B cell (primary cell): ENCODE results near the gene OR10A5. TPM values are rescaled to one million over a fixed set of nuclear protein-coding genes. Genes with fewer than 3 reads are reported as not detected.
A peak's percentile ranks its signal among the peaks of the same experiment; 100 is the strongest.

Experiments
- ATAC-seq: fragments of 200-7000 bp; cut with Tn5 transposase; one replicate; pipeline ENCODE4 v1.10.0; 2021; ENCODE audit warnings: low read depth, mild to moderate bottlenecking, moderate number of reproducible peaks, moderate library complexity
- CTCF ChIA-PET: fragments of 350-600 bp; sonication (Branson Sonifier 250); formaldehyde crosslinking; loops from one replicate; lab custom pipeline; 2021; ENCODE audit warnings: antibody characterized with exemption, inconsistent platforms; lab: Charles Lee
- POLR2A ChIA-PET: fragments of 350-600 bp; sonication (Branson Sonifier 250); formaldehyde crosslinking; loops from one replicate; lab custom pipeline; 2021; ENCODE audit warnings: antibody characterized with exemption; lab: Charles Lee
- DNase-seq: peaks from one replicate; pipeline ENCODE4 v3.0.0; 2013
- H2AFZ ChIP-seq: 2 replicates; pipeline ENCODE4 v1.6.1; 2012; ENCODE audit warnings: mild to moderate bottlenecking, low read depth, low read length; ENCODE audit not compliant: insufficient read depth, poor library complexity, severe bottlenecking
- H3K27ac ChIP-seq, 2 donors: 1 replicate in 1 of 2; 2 replicates in 1 of 2; pipeline ENCODE4 v1.5.1; 2012 to 2013; ENCODE audit warnings: low read length in 2 of 2, mild to moderate bottlenecking in 2 of 2, moderate library complexity in 1 of 2
- H3K27me3 ChIP-seq, 4 experiments: fragments of 200-600 bp in 1 of 4; sonication (generic) in 1 of 4; replicated peaks in 1 of 4; 1 replicate in 2 of 4; 2 replicates in 2 of 4; pipeline versions ENCODE4 v1.6.1 to v1.7.0; 2013 to 2016; ENCODE audit warnings: low read length in 3 of 4, mild to moderate bottlenecking in 2 of 4, mixed read lengths in 1 of 4, moderate library complexity in 1 of 4; ENCODE audit not compliant: insufficient read depth in 4 of 4, control insufficient read depth in 3 of 4; ENCODE audit errors: control extremely low read depth in 1 of 4
- H3K36me3 ChIP-seq, 2 experiments: replicated peaks in 1 of 2; 1 replicate in 1 of 2; 2 replicates in 1 of 2; pipeline versions ENCODE4 v1.6.1 to v1.7.1; 2013; ENCODE audit warnings: low read length in 1 of 2; ENCODE audit not compliant: insufficient read depth in 2 of 2, control insufficient read depth in 1 of 2; ENCODE audit errors: control extremely low read depth in 1 of 2, extremely low read depth in 1 of 2
- H3K4me1 ChIP-seq, 2 donors: fragments of 200-600 bp in 1 of 2; sonication (generic) in 1 of 2; 1 replicate in 1 of 2; 2 replicates in 1 of 2; pipeline versions ENCODE4 v1.5.1 to v1.6.1; 2013 to 2017; ENCODE audit warnings: low read length in 2 of 2; ENCODE audit not compliant: control insufficient read depth in 2 of 2, insufficient read depth in 2 of 2
- H3K4me2 ChIP-seq: replicated peaks from 2 replicates; pipeline ENCODE3; 2012; ENCODE audit warnings: mild to moderate bottlenecking, low read depth, low read length; ENCODE audit not compliant: poor library complexity, severe bottlenecking
- H3K4me3 ChIP-seq, 5 experiments: fragments of 200-600 bp in 1 of 5; sonication (generic) in 1 of 5; 1 replicate in 3 of 5; 2 replicates in 2 of 5; pipeline versions ENCODE4 v1.5.1 to v1.7.0; 2011 to 2016; ENCODE audit warnings: low read length in 4 of 5, mild to moderate bottlenecking in 4 of 5, low read depth in 2 of 5, control low read depth in 1 of 5, moderate library complexity in 1 of 5; ENCODE audit not compliant: insufficient read depth in 1 of 5; ENCODE audit errors: control extremely low read depth in 1 of 5, extremely low read depth in 1 of 5
- H3K79me2 ChIP-seq: fragments of 200-600 bp; sonication (generic); one replicate; pipeline ENCODE4 v1.6.0; 2016; ENCODE audit warnings: low read length; ENCODE audit not compliant: control insufficient read depth, insufficient read depth
- H3K9ac ChIP-seq: fragments of 200-600 bp; sonication (generic); 2 replicates; pipeline ENCODE4 v1.6.1; 2017; ENCODE audit warnings: mild to moderate bottlenecking, low read length, moderate library complexity
- H3K9me3 ChIP-seq, 3 donors: one replicate each; pipeline versions ENCODE4 v1.6.1 to v1.7.1; 2013; ENCODE audit warnings: low read length in 2 of 3; ENCODE audit not compliant: control insufficient read depth in 2 of 3, insufficient read depth in 1 of 3; ENCODE audit errors: control extremely low read depth in 1 of 3
- H4K20me1 ChIP-seq: 2 replicates; pipeline ENCODE4 v1.6.0; 2012; ENCODE audit warnings: mild to moderate bottlenecking, low read length; ENCODE audit not compliant: insufficient read depth, control insufficient read depth, poor library complexity, severe bottlenecking
- H3K27ac Mint-ChIP-seq: one replicate; pipeline ENCODE4 v1.8.0; 2021; ENCODE audit warnings: mixed read lengths
- H3K27me3 Mint-ChIP-seq: one replicate; pipeline ENCODE4 v1.8.0; 2021; ENCODE audit warnings: mixed read lengths
- H3K4me1 Mint-ChIP-seq: one replicate; pipeline ENCODE4 v1.8.0; 2021; ENCODE audit warnings: mixed read lengths
- H3K4me3 Mint-ChIP-seq: one replicate; pipeline ENCODE4 v1.8.0; 2021; ENCODE audit warnings: mixed read lengths
- H3K9me3 Mint-ChIP-seq: one replicate; pipeline ENCODE4 v1.8.0; 2022; ENCODE audit warnings: mixed read lengths; ENCODE audit not compliant: insufficient read depth
- CTCF ChIP-seq: fragments of 200-600 bp; IDR thresholded peaks from one replicate; pipeline ENCODE4 v1.8.0; 2022; ENCODE audit warnings: antibody characterized with exemption, mild to moderate bottlenecking
- EZH2 ChIP-seq: IDR thresholded peaks from 2 replicates; pipeline ENCODE4 v1.6.1; 2012; ENCODE audit warnings: borderline replicate concordance, low read depth, mild to moderate bottlenecking, moderate library complexity, low read length; ENCODE audit not compliant: insufficient read depth, poor library complexity, severe bottlenecking
- WGBS: methylation state at CpG from one replicate; pipeline ENCODE4 v1.1.5; 2013; ENCODE audit warnings: missing lambda C conversion rate; ENCODE audit not compliant: insufficient coverage; 5-methylcytosine and 5-hydroxymethylcytosine counted together
- intact Hi-C: fragments of 100-400 bp; cut with micrococcal nuclease; formaldehyde crosslinking; loops from one replicate; pipeline ENCODE4 v1.10.0; 2022
- polyA plus RNA-seq: library from polyadenylated mRNA; depleted of rRNA; stranded (reverse); fragments of >200 nt; gene quantifications from 2 replicates; pipeline ENCODE4 v1.2.3, GENCODE V29; 2012
- total RNA-seq, 2 donors: library from RNA; stranded (reverse); fragments of 120-200 nt in 1 of 2; gene quantifications; 1 replicate in 1 of 2; 2 replicates in 1 of 2; pipeline versions ENCODE4 v1.2.3 to v1.2.4, GENCODE V29; 2013 to 2022

The OR10A5 gene
- total and polyA plus RNA-seq, 2 donors (not counting 1 experiment from before 2014, with no cell fraction given) = not detected

DNA sequence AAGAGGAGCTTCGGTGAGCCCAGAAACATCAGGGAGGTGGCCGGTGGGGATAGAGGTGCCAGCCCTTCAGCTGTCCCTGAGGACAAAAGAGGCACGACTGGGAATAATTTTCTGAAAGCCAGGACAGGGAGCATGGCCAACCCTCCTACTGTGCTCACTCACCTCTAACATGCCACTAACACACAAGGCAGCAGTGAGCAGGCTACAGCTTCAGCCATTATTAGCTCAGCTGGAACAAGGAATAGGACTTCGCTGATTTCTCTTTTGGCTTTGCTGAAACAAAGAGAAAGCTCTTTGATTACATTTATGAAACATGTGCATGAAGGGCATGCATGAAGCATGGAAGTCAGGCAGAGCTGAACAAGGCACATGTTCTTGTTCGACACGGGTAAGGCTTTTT lies 12.1 kb upstream of the OR10A5 start:
- H3K27ac Mint-ChIP-seq = peak overlapping the region; percentile 33
- H3K4me3 Mint-ChIP-seq = peak overlapping the region; percentile 29
- H3K27me3 Mint-ChIP-seq = no peaks in the 10 kb centered on the region
- H3K27ac ChIP-seq = peak overlapping the region in 1 of 2 donors; percentile 25
- no peaks in the 10 kb centered on the region for H3K36me3 ChIP-seq
- no peaks in the 10 kb centered on the region for H4K20me1 ChIP-seq
- ATAC-seq (no peak), DNase-seq (no peak)
- H3K4me1 Mint-ChIP-seq = peaks cover 21% of the 10 kb centered on the region
- H3K9ac ChIP-seq = no peak overlapping the region
- H3K79me2 ChIP-seq = no peaks in the 10 kb centered on the region
- no peak overlapping the region for H3K4me3 ChIP-seq
- POLR2A ChIA-PET = no interaction called here
- H2AFZ ChIP-seq = peak overlapping the region; percentile 56
- peaks cover 10 to 15% of the 10 kb centered on the region in 2 donors for H3K4me1 ChIP-seq
- intact Hi-C loops = no loop called here
- WGBS = 96% methylated on average over 5 of the region's 6 CpGs
- H3K27me3 ChIP-seq = no peaks in the 10 kb centered on the region
- CTCF ChIA-PET = no interaction called here
- TF ChIP-seq CTCF (no peak), EZH2 (no peak)
- H3K9me3 Mint-ChIP-seq = no peaks in the 10 kb centered on the region
- peak overlapping the region; percentile 46 for H3K4me2 ChIP-seq
- no peaks in the 10 kb centered on the region for H3K9me3 ChIP-seq

DNA sequence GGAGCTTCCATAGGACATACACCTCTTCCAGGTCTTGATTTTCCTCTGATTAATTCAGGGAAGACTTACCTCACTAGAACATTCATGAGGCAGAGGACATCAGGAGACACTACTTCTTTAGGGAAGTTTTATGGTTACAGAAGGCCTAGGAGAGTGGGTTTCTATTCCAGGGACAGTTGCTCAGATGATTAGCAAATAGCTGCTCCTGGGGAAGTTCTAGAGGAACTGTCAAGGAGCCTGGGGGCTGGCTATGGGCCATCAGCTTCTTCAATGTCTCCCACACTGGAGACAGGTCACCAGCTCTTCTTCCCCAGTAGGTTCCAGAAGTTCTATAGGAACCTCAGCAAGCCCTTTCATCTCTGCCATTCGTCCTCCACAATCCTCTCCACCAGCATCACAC lies 11.5 kb upstream of the OR10A5 start:
- H3K4me1 ChIP-seq = peaks cover 10 to 15% of the 10 kb centered on the region in 2 donors
- peak overlapping the region; percentile 12 for H2AFZ ChIP-seq
- no peaks in the 10 kb centered on the region for H3K79me2 ChIP-seq
- Mint-ChIP-seq H3K9me3 (no peaks in the 10 kb centered on the region), H3K4me1 (peaks cover 21% of the 10 kb centered on the region), H3K27ac (peak overlapping the region; percentile 33), H3K27me3 (no peaks in the 10 kb centered on the region), H3K4me3 (no peak overlapping the region)
- no peaks in the 10 kb centered on the region for H3K27me3 ChIP-seq
- WGBS = no CpG with 5 or more reads among the region's 1 CpG
- TF ChIP-seq CTCF = no peak
- no peak for TF ChIP-seq EZH2
- intact Hi-C loops = no loop called here
- no peak for ATAC-seq
- no peaks in the 10 kb centered on the region for H4K20me1 ChIP-seq
- no peaks in the 10 kb centered on the region for H3K9me3 ChIP-seq
- ChIA-PET CTCF (no interaction called here), POLR2A (no interaction called here)
- H3K4me3 ChIP-seq = no peak overlapping the region
- no peak overlapping the region for H3K9ac ChIP-seq
- DNase-seq = no peak
- H3K27ac ChIP-seq = no peak overlapping the region
- H3K36me3 ChIP-seq = no peaks in the 10 kb centered on the region
- H3K4me2 ChIP-seq = no peak overlapping the region
